Spleen (tissue), 11 donors: ENCODE results near the gene LTBP2. TPM values are rescaled to one million over a fixed set of nuclear protein-coding genes. Genes with fewer than 3 reads are reported as not detected.

ENCODE experiments used
- DNase-seq: peaks from one replicate; pipeline ENCODE4 v3.0.0-alpha.2; 2020
- H3K27ac ChIP-seq, 8 donors: fragments of 200-600 bp; sonication (generic) in 7 of 8; 1 replicate in 4 of 8; 2 replicates in 4 of 8; pipeline versions ENCODE4 v1.5.0 to v1.8.0; 2016 to 2021; ENCODE audit warnings: inconsistent platforms in 4 of 8, mild to moderate bottlenecking in 4 of 8, moderate library complexity in 1 of 8
- H3K27me3 ChIP-seq, 7 donors: fragments of 200-600 bp; sonication (generic) in 6 of 7; replicated peaks in 1 of 7; 1 replicate in 4 of 7; 2 replicates in 3 of 7; pipeline versions ENCODE4 v1.5.0 to v1.8.0; 2016 to 2021; ENCODE audit warnings: inconsistent platforms in 3 of 7, mild to moderate bottlenecking in 1 of 7
- H3K36me3 ChIP-seq, 6 donors: fragments of 200-600 bp; sonication (generic) in 5 of 6; 1 replicate in 4 of 6; 2 replicates in 2 of 6; pipeline versions ENCODE4 v1.5.0 to v1.8.0; 2016 to 2021; ENCODE audit warnings: inconsistent platforms in 2 of 6
- H3K4me1 ChIP-seq, 6 donors: fragments of 200-600 bp; sonication (generic) in 5 of 6; 1 replicate in 3 of 6; 2 replicates in 3 of 6; pipeline versions ENCODE4 v1.5.0 to v1.8.0; 2016 to 2021; ENCODE audit warnings: inconsistent platforms in 3 of 6
- H3K4me3 ChIP-seq, 8 donors: fragments of 200-600 bp; sonication (generic) in 7 of 8; 1 replicate in 4 of 8; 2 replicates in 4 of 8; pipeline versions ENCODE4 v1.5.0 to v1.8.0; 2016 to 2021; ENCODE audit warnings: inconsistent platforms in 4 of 8, mild to moderate bottlenecking in 4 of 8, moderate library complexity in 2 of 8
- H3K9me3 ChIP-seq, 8 donors: fragments of 200-600 bp; sonication (generic) in 7 of 8; 1 replicate in 4 of 8; 2 replicates in 4 of 8; pipeline versions ENCODE4 v1.5.0 to v1.8.0; 2016 to 2021; ENCODE audit warnings: inconsistent platforms in 4 of 8
- CTCF ChIP-seq, 11 experiments: fragments of 200-600 bp in 7 of 11; fragments of 450-650 bp in 4 of 11; sonication (generic) in 4 of 11; IDR thresholded peaks in 8 of 11; conservative IDR thresholded peaks in 3 of 11; 1 replicate in 7 of 11; 2 replicates in 4 of 11; pipeline versions ENCODE4 v1.4.0 to v1.8.0; 2016 to 2021; ENCODE audit warnings: antibody characterized with exemption in 11 of 11, inconsistent platforms in 4 of 11, mild to moderate bottlenecking in 1 of 11
- POLR2A ChIP-seq, 3 donors: fragments of 450-650 bp; IDR thresholded peaks; one replicate each; pipeline ENCODE4 v1.5.1; 2017; ENCODE audit warnings: antibody characterized with exemption in 3 of 3, mild to moderate bottlenecking in 1 of 3
- POLR2AphosphoS5 ChIP-seq, 3 donors: sonication (generic); formaldehyde crosslinking; IDR thresholded peaks; one replicate each; pipeline ENCODE4 v1.5.1; 2017; ENCODE audit warnings: antibody characterized with exemption in 3 of 3
- WGBS, 5 donors: extraction: QIAGEN DNeasy Blood & Tissue Kit in 3 of 5; methylation state at CpG; one replicate each; pipeline versions ENCODE4 v1.1.5 to v1.1.7; 2013 to 2018; 5-methylcytosine and 5-hydroxymethylcytosine counted together
- intact Hi-C: fragments of 100-400 bp; cut with DNase I; formaldehyde crosslinking; loops from one replicate; pipeline ENCODE4 v1.15.0; 2023; ENCODE audit warnings: low total_unique reads
- polyA plus RNA-seq, 3 donors: library from polyadenylated mRNA; stranded (reverse); fragments of 200-250 nt; gene quantifications; one replicate each; pipeline ENCODE4 v1.2.1, GENCODE V29; 2013
- total RNA-seq, 7 donors: library from RNA; depleted of rRNA in 3 of 7; stranded (reverse); fragments of >200 nt in 3 of 7; fragmentation: NEBNext Ultra II Directional in 4 of 7; extraction: Animal tissue kit (Norgen Biotek cat#: 25700) in 4 of 7; gene quantifications; one replicate each; pipeline versions ENCODE4 v1.1.0 to v1.2.1, GENCODE V29; 2016 to 2021
- donor health status: healthy with polysubstance abuse.
- donor health status: DM: no; HTN: no; CAD: no; lungs with moderate emphysema.
- donor health status: DM: no; HTN: no; CAD: no.
- donor health status: Bipolar disorder and iron deficiency.
- donor health status: healthy.
- donor health status: DM: no; HTN: no; CAD: no.
- donor health status: DM: yes; HTN: yes; CAD: no.

LTBP2 gene
- total and polyA plus RNA-seq, 10 donors, result 3.4 to 10.7 (median 5.6) TPM

GRCh38 chr14:74574706-74575105, 37.3 kb downstream of the LTBP2 start:
- no peak for TF ChIP-seq CTCF (IDR thresholded peaks at IDR 0.05 in 8 of 11, conservative IDR thresholded peaks at IDR 0.05 in 3 of 11)
- no peak for TF ChIP-seq POLR2A (IDR thresholded peaks at IDR 0.05)
- no peak for TF ChIP-seq POLR2AphosphoS5 (IDR thresholded peaks at IDR 0.05)
- H3K27me3 ChIP-seq, result peaks cover 0 to 24% (median 0%) of the 10 kb centered on the region in 7 donors
- H3K4me1 ChIP-seq, result peaks cover 6 to 62% (median 32%) of the 10 kb centered on the region in 6 donors
- peak; percentile 62 for DNase-seq
- 55 to 63% (median 59%) methylated on average over 6 of the region's 6 CpGs for WGBS, 5 donors
- H3K27ac ChIP-seq, result no peak overlapping the region
- intact Hi-C loops, result no loop called here
- H3K4me3 ChIP-seq, result no peak overlapping the region
- H3K36me3 ChIP-seq, result no peaks in the 10 kb centered on the region
- no peaks in the 10 kb centered on the region for H3K9me3 ChIP-seq

- H3K4me1 ChIP-seq, result peaks cover 6 to 69% (median 32%) of the 10 kb centered on the region in 6 donors
- DNase-seq, result peak; percentile 15
- no peak overlapping the region for H3K27ac ChIP-seq
- intact Hi-C loops, result no loop called here
- H3K36me3 ChIP-seq, result no peaks in the 10 kb centered on the region
- no peaks in the 10 kb centered on the region for H3K9me3 ChIP-seq
- no peak for TF ChIP-seq CTCF (IDR thresholded peaks at IDR 0.05 in 8 of 11, conservative IDR thresholded peaks at IDR 0.05 in 3 of 11)
- no peak for TF ChIP-seq POLR2AphosphoS5 (IDR thresholded peaks at IDR 0.05)
- TF ChIP-seq POLR2A (IDR thresholded peaks at IDR 0.05), result no peak
- H3K27me3 ChIP-seq, result peaks cover 0 to 25% (median 0%) of the 10 kb centered on the region in 7 donors
- 67 to 86% (median 80%) methylated on average over 4 of the region's 4 CpGs for WGBS, 5 donors
- no peak overlapping the region for H3K4me3 ChIP-seq
Observed at GRCh38 chr14:74574090-74574433, 38.0 kb downstream of the LTBP2 start.

GRCh38 chr14:74573421-74574089, 38.5 kb downstream of the LTBP2 start:
- TF ChIP-seq CTCF (IDR thresholded peaks at IDR 0.05 in 8 of 11, conservative IDR thresholded peaks at IDR 0.05 in 3 of 11) (no peak), POLR2A (IDR thresholded peaks at IDR 0.05) (no peak), POLR2AphosphoS5 (IDR thresholded peaks at IDR 0.05) (no peak)
- H3K27me3 ChIP-seq, result peaks cover 0 to 25% (median 0%) of the 10 kb centered on the region in 7 donors
- no peaks in the 10 kb centered on the region for H3K9me3 ChIP-seq
- H3K27ac ChIP-seq, result no peak overlapping the region
- H3K4me1 ChIP-seq, result peaks cover 6 to 69% (median 32%) of the 10 kb centered on the region in 6 donors
- 78 to 89% (median 85%) methylated on average over 13 of the region's 13 CpGs for WGBS, 5 donors
- peak; percentile 57 for DNase-seq
- intact Hi-C loops, result no loop called here
- no peak overlapping the region for H3K4me3 ChIP-seq
- H3K36me3 ChIP-seq, result no peaks in the 10 kb centered on the region

- peaks cover 6 to 69% (median 32%) of the 10 kb centered on the region in 6 donors for H3K4me1 ChIP-seq
- DNase-seq, result peak; percentile 25
Observed at GRCh38 chr14:74572726-74573301, 39.2 kb downstream of the LTBP2 start.

More at GRCh38 chr14:74572726-74573301, 39.2 kb downstream of the LTBP2 start:
- intact Hi-C loops, result no loop called here
- Histone ChIP-seq H3K4me3 (no peak overlapping the region), H3K9me3 (no peaks in the 10 kb centered on the region), H3K27me3 (peaks cover 0 to 29% (median 0%) of the 10 kb centered on the region in 7 donors), H3K36me3 (no peaks in the 10 kb centered on the region), H3K27ac (no peak overlapping the region)
- TF ChIP-seq CTCF (IDR thresholded peaks at IDR 0.05 in 8 of 11, conservative IDR thresholded peaks at IDR 0.05 in 3 of 11), result no peak
- TF ChIP-seq POLR2A (IDR thresholded peaks at IDR 0.05), result no peak
- no peak for TF ChIP-seq POLR2AphosphoS5 (IDR thresholded peaks at IDR 0.05)
- 79 to 89% (median 82%) methylated on average over 15 of the region's 15 CpGs for WGBS, 5 donors
